Measurements from ENCODE around the gene TEX10. TPM values are rescaled to one million over a fixed set of nuclear protein-coding genes. Genes with fewer than 3 reads are reported as not detected.

TEX10 gene
- total RNA-seq: 16.2 and 16.4 TPM in 2 replicates

GRCh38 chr9:100352727-100353505 lies at the start of gene TEX10:
TSS of gene TEX10 (minus strand) at chr9:100352942. CDS start at chr9:100349363, 3,579 bp downstream.

Other genes with a start within 250 kb of the TEX10 start
- 25.1 and 37.8 TPM in 2 replicates for gene MSANTD3, start 74.2 kb upstream of the TEX10 start, total RNA-seq
- 0.87 and 1.9 TPM in 2 replicates for gene TMEFF1, start 120.2 kb upstream of the TEX10 start, total RNA-seq
- 0.24 and 0.25 TPM in 2 replicates for gene CAVIN4, start 225.1 kb upstream of the TEX10 start, total RNA-seq

Data from cardiac ventricle fibroblast (primary cell).